Activated CD8-positive, alpha-beta memory T cell treated with anti-CD3 and anti-CD28 coated beads for 36 hours (primary cell): ENCODE results near the gene METTL24. TPM values are rescaled to one million over a fixed set of nuclear protein-coding genes. Genes with fewer than 3 reads are reported as not detected.

ENCODE experiments used
- CTCF ChIA-PET: fragments of 350-600 bp; sonication (Branson Sonifier 250); formaldehyde crosslinking; loops from one replicate; lab custom pipeline; 2021; ENCODE audit warnings: antibody characterized with exemption; lab: Charles Lee
- POLR2A ChIA-PET: fragments of 350-600 bp; sonication (Branson Sonifier 250); formaldehyde crosslinking; loops from one replicate; lab custom pipeline; 2021; ENCODE audit warnings: antibody characterized with exemption; lab: Charles Lee
- total RNA-seq, 2 experiments: library from RNA; stranded (reverse); gene quantifications; one replicate each; pipeline ENCODE4 v1.2.3, GENCODE V29; 2021

Gene METTL24
- total RNA-seq = not detected

GRCh38 chr6:110357664-110358552 is at the start of gene METTL24:
METTL24 (minus strand) TSS chr6:110358349; CDS start chr6:110358272, 77 bp downstream.
- POLR2A ChIA-PET = no interaction called here
- CTCF ChIA-PET = no interaction called here

GRCh38 chr6:110404607-110405006 is 46.5 kb upstream of the METTL24 start:
- CTCF ChIA-PET = no interaction called here
- POLR2A ChIA-PET = no interaction called here

- POLR2A ChIA-PET = no interaction called here
- CTCF ChIA-PET = interaction anchor here (1.3 kb wide), 1 partner anchor 10 kb away, joined by 3 read pairs; no protein-coding TSS in a partner anchor
These were observed 43.5 kb upstream of the METTL24 start for GRCh38 chr6:110401585-110402176.

- CTCF ChIA-PET = interaction anchor here (1.0 kb wide), 1 partner anchor 11 kb away, joined by 5 read pairs; no protein-coding TSS in a partner anchor
These were observed 42.1 kb upstream of the METTL24 start for GRCh38 chr6:110400208-110400607.

GRCh38 chr6:110399219-110400071 is 41.3 kb upstream of the METTL24 start:
- POLR2A ChIA-PET = no interaction called here
- CTCF ChIA-PET = no interaction called here

More at GRCh38 chr6:110400208-110400607, 42.1 kb upstream of the METTL24 start:
- POLR2A ChIA-PET = no interaction called here

DNA sequence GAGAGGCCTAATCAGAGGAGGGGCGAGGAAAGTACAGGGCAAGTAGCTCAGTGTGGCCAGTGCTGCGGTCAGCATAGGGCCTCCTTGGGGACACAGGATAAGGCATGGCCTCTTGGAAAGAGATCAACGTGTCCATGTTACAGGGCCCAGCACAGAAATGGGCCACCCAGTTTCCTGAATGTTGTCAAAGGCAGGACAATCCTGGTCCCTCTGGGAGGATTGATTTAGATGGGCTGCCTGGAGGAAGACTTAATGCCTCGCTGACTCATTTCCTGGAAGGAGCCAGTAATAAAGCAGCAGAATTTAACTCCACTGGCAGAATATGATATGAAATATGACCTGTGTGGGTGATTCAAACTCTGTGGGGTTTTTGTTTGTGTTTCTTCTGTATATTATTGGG is 40.6 kb upstream of the METTL24 start:
- POLR2A ChIA-PET = no interaction called here
- CTCF ChIA-PET = no interaction called here

- POLR2A ChIA-PET = no interaction called here
- CTCF ChIA-PET = interaction anchor here (1.4 kb wide), 1 partner anchor 355 kb away, joined by 4 read pairs; no protein-coding TSS in a partner anchor
These were observed 37.1 kb upstream of the METTL24 start for GRCh38 chr6:110395221-110395620.

DNA sequence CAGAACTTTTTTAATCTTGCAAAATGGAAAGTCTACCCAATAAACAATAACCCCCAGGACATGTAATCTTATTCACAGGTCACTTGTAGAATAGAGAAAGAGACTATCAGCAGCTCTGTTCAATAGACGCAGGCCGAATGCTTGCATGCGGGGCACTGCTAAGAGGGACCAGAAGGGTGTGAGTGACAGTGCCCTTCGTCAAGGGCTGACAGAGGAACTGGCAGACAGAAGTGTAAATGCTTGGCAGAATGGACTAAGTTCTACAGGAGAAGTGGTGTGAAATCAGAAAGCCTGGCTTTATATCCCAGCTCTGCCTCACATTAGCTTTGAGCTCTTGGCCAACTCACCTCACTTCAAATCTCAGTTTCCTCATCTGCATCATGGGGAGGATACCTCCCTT is 36.3 kb upstream of the METTL24 start:
- POLR2A ChIA-PET = no interaction called here
- CTCF ChIA-PET = interaction anchor here (1.4 kb wide), 1 partner anchor 354 kb away, joined by 4 read pairs; no protein-coding TSS in a partner anchor

DNA sequence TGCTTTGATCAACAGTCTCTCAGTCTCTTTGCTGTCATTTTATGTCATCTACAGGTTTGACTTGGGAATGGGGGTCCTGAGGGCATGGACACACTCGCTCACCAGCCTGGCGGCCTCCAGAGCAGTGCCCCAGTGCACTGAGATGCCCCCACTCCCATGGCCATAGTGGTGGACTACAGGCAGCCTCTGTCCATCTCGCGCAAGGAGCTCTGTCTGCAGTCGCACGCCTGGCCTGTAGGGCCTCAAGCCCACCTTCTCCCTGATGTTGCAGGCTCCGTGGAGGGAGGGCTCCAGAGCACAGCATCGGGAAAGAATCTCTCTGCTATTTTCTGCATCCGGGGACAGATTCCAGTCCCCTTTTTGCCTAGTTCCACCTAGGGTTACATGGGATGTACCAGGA is 34.6 kb upstream of the METTL24 start:
- ChIA-PET POLR2A (interaction anchor here (1.0 kb wide), 1 partner anchor 212 kb away, joined by 3 read pairs; the partner anchor contains the start of gene CDC40), CTCF (interaction anchor here (0.9 to 3.6 kb wide), 3 partner anchors 214 to 688 kb away, joined by 3 to 21 read pairs (median 3); no protein-coding TSS in a partner anchor)

DNA sequence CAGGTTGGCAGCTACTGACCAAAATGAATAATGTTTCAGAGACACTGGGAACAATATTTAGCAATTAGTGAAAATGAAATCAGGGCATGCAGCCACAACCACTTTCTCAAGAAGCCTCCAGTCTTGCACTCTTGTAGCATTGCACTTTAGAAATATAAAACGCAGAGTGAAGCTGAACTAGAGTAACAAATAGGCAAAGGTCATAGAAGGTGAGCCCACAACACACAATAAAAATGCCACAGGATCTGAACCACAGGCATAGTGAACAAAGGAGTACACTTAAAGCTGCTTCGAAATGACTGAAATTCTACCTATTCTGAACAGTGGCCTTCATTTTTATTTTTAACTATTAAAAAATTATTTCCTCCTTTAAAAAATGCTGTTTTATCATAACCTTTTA is 32.3 kb upstream of the METTL24 start:
- ChIA-PET POLR2A (no interaction called here), CTCF (interaction anchor here (0.9 to 3.6 kb wide), 4 partner anchors 14 to 685 kb away, joined by 3 to 21 read pairs (median 4); no protein-coding TSS in a partner anchor)

DNA sequence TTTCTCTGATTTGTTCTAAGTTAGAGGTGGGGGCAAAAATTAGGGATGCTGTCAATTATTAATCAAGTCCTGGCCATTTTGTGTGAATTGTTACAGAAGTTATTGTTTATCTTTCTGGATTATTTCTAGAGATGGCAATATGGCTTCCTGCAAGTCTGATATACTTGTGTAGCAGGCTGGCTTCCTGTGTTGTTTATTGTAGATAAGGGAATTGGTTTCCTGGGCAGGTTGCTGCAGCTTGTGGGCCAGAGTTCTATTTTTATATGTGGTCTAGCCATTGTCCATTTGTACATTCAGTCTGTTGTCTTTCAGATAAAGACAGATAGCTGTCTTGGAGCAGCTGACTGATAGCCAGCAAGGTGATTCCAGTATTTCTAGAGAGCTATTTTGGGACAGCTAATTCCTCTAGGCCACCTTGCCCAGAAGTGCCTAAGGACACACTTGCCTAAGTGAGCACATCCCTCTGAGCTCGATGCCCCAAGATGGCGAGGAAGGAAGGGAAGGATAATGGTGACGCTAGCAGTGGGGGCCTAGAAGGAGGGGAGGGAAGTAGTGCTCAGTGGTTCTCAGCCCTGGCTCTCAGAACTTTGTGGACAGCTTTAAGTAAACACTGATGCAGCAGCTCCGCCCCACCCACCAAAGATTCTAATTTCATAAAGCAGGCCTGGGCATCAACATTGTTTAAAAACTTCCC is 31.7 kb upstream of the METTL24 start:
- POLR2A ChIA-PET = no interaction called here

GRCh38 chr6:110387986-110388385 is 29.8 kb upstream of the METTL24 start:
- ChIA-PET POLR2A (interaction anchor here (0.5 kb wide), 1 partner anchor 520 kb away, joined by 4 read pairs; no protein-coding TSS in a partner anchor), CTCF (interaction anchor here (1.7 kb wide), 1 partner anchor 349 kb away, joined by 4 read pairs; no protein-coding TSS in a partner anchor)

More for the DNA sequence above, 31.7 kb upstream of the METTL24 start:
- CTCF ChIA-PET = interaction anchor here (0.9 to 3.6 kb wide), 4 partner anchors 14 to 685 kb away, joined by 3 to 21 read pairs (median 4); no protein-coding TSS in a partner anchor

DNA sequence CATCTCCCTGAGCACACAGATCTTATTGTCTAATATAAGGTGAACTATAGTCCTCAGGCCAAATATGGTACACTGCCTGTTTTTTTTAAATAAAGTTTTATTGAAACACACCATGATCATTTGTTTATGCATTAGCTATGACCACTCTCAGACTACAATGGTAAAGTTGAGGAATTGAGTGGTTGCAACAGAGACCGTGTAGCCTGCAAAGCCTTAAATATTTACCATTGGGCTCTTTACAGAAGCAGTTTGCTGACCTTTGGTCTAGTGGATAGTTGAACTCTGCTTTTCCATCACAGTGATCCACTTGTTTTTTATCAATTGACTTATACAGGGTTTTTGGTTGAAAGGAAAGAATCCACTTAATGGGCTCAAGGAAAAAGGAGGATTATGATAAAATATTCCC is 27.3 kb upstream of the METTL24 start:
- ChIA-PET POLR2A (no interaction called here), CTCF (no interaction called here)

DNA sequence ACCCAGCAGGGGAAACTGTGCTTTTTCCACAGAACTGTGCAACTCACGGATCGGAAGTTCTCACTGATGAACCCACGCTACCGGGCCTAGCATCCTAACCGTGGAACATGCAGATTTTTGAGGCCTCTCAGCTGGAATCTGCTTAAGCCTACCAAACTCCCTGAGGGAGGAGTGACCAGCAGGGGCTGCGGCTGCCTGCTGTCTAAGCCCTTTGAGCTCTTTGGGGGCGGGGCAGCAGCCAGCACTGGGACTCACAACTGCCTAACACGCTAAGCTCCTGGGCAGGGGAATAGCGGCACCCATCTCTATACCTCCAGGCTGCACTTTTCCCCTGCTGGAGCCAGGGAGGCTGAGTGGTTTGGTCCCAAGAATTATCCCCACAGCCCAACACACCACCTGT is 20.4 kb upstream of the METTL24 start:
- CTCF ChIA-PET = no interaction called here
- POLR2A ChIA-PET = no interaction called here

DNA sequence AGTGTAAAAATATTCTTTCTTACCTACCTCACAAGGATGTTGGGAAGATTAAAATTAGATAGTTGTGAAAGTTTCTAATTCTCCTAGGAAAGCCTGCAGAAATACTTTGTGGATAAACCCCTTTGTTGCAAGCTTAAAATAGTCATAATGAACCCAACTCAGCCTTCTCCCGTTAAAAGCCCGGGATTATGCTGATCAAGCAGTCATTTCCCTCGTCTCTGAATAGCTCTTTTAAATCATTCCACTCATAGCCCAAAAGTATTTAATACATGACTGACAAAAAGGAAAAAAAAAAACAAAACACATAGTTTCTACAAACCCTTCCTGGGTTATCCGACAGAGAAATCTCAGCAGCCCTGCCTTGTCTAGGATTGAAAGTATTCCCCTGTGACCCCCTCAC is 10.9 kb upstream of the METTL24 start:
- ChIA-PET CTCF (no interaction called here), POLR2A (no interaction called here)

GRCh38 chr6:110368284-110368683 is 10.1 kb upstream of the METTL24 start:
- ChIA-PET CTCF (no interaction called here), POLR2A (no interaction called here)

- CTCF ChIA-PET = no interaction called here
These were observed 9.7 kb upstream of the METTL24 start for GRCh38 chr6:110367825-110368224.

DNA sequence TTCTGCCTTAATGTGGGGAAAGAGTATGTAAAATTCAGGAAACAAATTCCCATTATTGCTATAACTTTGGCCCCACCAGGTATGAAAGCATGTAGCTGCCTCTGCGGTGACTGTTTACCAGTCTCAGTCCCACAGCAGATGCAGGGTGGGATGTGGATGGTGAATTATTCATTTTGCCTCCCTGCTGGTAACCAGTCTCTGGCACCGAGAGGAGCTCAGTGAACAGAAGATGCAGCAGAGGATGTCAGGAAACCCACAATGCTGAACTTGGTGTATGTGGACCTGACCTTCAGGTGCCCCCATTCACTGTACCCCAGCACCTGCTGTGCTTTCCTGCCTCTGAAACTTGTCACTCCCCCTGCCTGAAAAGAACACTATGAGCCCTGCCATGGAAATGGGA is 8.8 kb upstream of the METTL24 start:
- CTCF ChIA-PET = no interaction called here
- POLR2A ChIA-PET = no interaction called here

More at GRCh38 chr6:110367825-110368224, 9.7 kb upstream of the METTL24 start:
- POLR2A ChIA-PET = no interaction called here
